DMS53 (cell line): Measurements from ENCODE around the gene ELOA.
"Not testable (repeated sequence)": the region's sequence is repeated elsewhere in the genome, so short reads cannot be mapped to it uniquely, and the experiment has no call there.

Source experiments
- DNase-seq: peaks from one replicate; lab custom pipeline; 2025; lab: John Stamatoyannopoulos, UW

Gene ELOA

GRCh38 chr1:23800400-23801337 is 57.4 kb downstream of the ELOA start, which contains the start of gene GALE:
TSS of gene GALE (minus strand) at chr1:23800754. CDS start at chr1:23799007, 1,747 bp downstream.
- DNase-seq: peak; percentile 99

- peak; percentile 68 for DNase-seq
These were observed 58.1 kb downstream of the ELOA start for GRCh38 chr1:23801338-23801748.

GRCh38 chr1:23801876-23802275 is 58.6 kb downstream of the ELOA start:
- peak; percentile 33 for DNase-seq

- not testable (repeated sequence) for DNase-seq
These were observed 59.6 kb downstream of the ELOA start for GRCh38 chr1:23802809-23803342.

- DNase-seq: no peak
These were observed 60.4 kb downstream of the ELOA start for GRCh38 chr1:23803674-23804073.

- no peak for DNase-seq
These were observed 61.0 kb downstream of the ELOA start for GRCh38 chr1:23804183-23804835.

- no peak for DNase-seq
These were observed 61.8 kb downstream of the ELOA start for GRCh38 chr1:23805025-23805424.

- no peak for DNase-seq
These were observed 63.0 kb downstream of the ELOA start for GRCh38 chr1:23806280-23806679.

- DNase-seq: no peak
These were observed 64.2 kb downstream of the ELOA start for GRCh38 chr1:23807453-23807852.

GRCh38 chr1:23809751-23810171 is 66.5 kb downstream of the ELOA start:
- peak; percentile 91 for DNase-seq

GRCh38 chr1:23810818-23811540 is 67.7 kb downstream of the ELOA start:
- peak; percentile 55 for DNase-seq
